ENCODE results near the gene COQ4.

COQ4 gene

GRCh38 chr9:128297221-128297773, 25.3 kb upstream of the COQ4 start:
- no peak overlapping the region for H2AFZ ChIP-seq (ENCODE audit: low read length)
- no peak overlapping the region for H3K4me2 ChIP-seq (ENCODE audit: low read depth, low read length, poor library complexity, severe bottlenecking)
- H3K9me3 ChIP-seq (ENCODE audit: insufficient read depth, low read depth, low read length): no peaks in the 10 kb centered on the region
- H4K20me1 ChIP-seq (ENCODE audit: insufficient read depth, low read length, poor library complexity, severe bottlenecking): no peaks in the 10 kb centered on the region
- H3F3A ChIP-seq (ENCODE audit: low read depth): no peaks in the 10 kb centered on the region
- H3K9ac ChIP-seq (ENCODE audit: low read depth, low read length, poor library complexity, severe bottlenecking): no peak overlapping the region
- H3K9me2 ChIP-seq (replicated peaks; ENCODE audit: low read depth, low read length): no peaks in the 10 kb centered on the region
- H3K4me1 ChIP-seq (ENCODE audit: insufficient read depth, low read length, poor library complexity, severe bottlenecking): no peaks in the 10 kb centered on the region
- TF ChIP-seq EZH2phosphoT487 (IDR thresholded peaks at IDR 0.05; ENCODE audit: borderline replicate concordance) (no peak), CTCF (conservative IDR thresholded peaks at IDR 0.05; ENCODE audit: low read length) (no peak)
- H3K36me3 ChIP-seq (ENCODE audit: insufficient read depth, low read length): no peaks in the 10 kb centered on the region
- H3K4me3 ChIP-seq (ENCODE audit: low read length, poor library complexity, severe bottlenecking): no peak overlapping the region
- no peaks in the 10 kb centered on the region for H3K27me3 ChIP-seq (ENCODE audit: insufficient read depth, low read length, poor library complexity, severe bottlenecking)
- no peaks in the 10 kb centered on the region for H3K79me2 ChIP-seq (ENCODE audit: insufficient read depth, low read length)

GRCh38 chr9:128298535-128299482, 23.8 kb upstream of the COQ4 start:
- Histone ChIP-seq H3K9me3 (ENCODE audit: insufficient read depth, low read depth, low read length) (no peaks in the 10 kb centered on the region), H3K79me2 (ENCODE audit: insufficient read depth, low read length) (no peaks in the 10 kb centered on the region), H3K4me1 (ENCODE audit: insufficient read depth, low read length, poor library complexity, severe bottlenecking) (no peaks in the 10 kb centered on the region), H3F3A (ENCODE audit: low read depth) (no peaks in the 10 kb centered on the region), H3K9ac (ENCODE audit: low read depth, low read length, poor library complexity, severe bottlenecking) (no peak overlapping the region), H4K20me1 (ENCODE audit: insufficient read depth, low read length, poor library complexity, severe bottlenecking) (no peaks in the 10 kb centered on the region), H2AFZ (ENCODE audit: low read length) (no peak overlapping the region), H3K27me3 (ENCODE audit: insufficient read depth, low read length, poor library complexity, severe bottlenecking) (no peaks in the 10 kb centered on the region), H3K9me2 (replicated peaks; ENCODE audit: low read depth, low read length) (no peaks in the 10 kb centered on the region), H3K4me2 (ENCODE audit: low read depth, low read length, poor library complexity, severe bottlenecking) (no peak overlapping the region), H3K36me3 (ENCODE audit: insufficient read depth, low read length) (no peaks in the 10 kb centered on the region), H3K4me3 (ENCODE audit: low read length, poor library complexity, severe bottlenecking) (no peak overlapping the region)
- no peak for TF ChIP-seq EZH2phosphoT487 (IDR thresholded peaks at IDR 0.05; ENCODE audit: borderline replicate concordance)

GRCh38 chr9:128304136-128304970, 18.3 kb upstream of the COQ4 start:
- TF ChIP-seq CTCF (conservative IDR thresholded peaks at IDR 0.05; ENCODE audit: low read length) (no peak), EZH2phosphoT487 (IDR thresholded peaks at IDR 0.05; ENCODE audit: borderline replicate concordance) (no peak)
- Histone ChIP-seq H3K9ac (ENCODE audit: low read depth, low read length, poor library complexity, severe bottlenecking) (no peak overlapping the region), H3F3A (ENCODE audit: low read depth) (no peaks in the 10 kb centered on the region), H3K36me3 (ENCODE audit: insufficient read depth, low read length) (peaks cover 6% of the 10 kb centered on the region; the same call in 1 of the 2 replicates), H3K4me3 (ENCODE audit: low read length, poor library complexity, severe bottlenecking) (no peak overlapping the region), H3K27me3 (ENCODE audit: insufficient read depth, low read length, poor library complexity, severe bottlenecking) (no peaks in the 10 kb centered on the region), H3K4me1 (ENCODE audit: insufficient read depth, low read length, poor library complexity, severe bottlenecking) (no peaks in the 10 kb centered on the region), H3K79me2 (ENCODE audit: insufficient read depth, low read length) (no peaks in the 10 kb centered on the region), H4K20me1 (ENCODE audit: insufficient read depth, low read length, poor library complexity, severe bottlenecking) (no peaks in the 10 kb centered on the region), H3K9me2 (replicated peaks; ENCODE audit: low read depth, low read length) (no peaks in the 10 kb centered on the region), H3K4me2 (ENCODE audit: low read depth, low read length, poor library complexity, severe bottlenecking) (no peak overlapping the region), H2AFZ (ENCODE audit: low read length) (no peak overlapping the region), H3K9me3 (ENCODE audit: insufficient read depth, low read depth, low read length) (no peaks in the 10 kb centered on the region)

Measured in Loucy (cell line).